Renal cortical epithelial cell (primary cell): Measurements from ENCODE around the gene GRAMD1C. TPM values are rescaled to one million over a fixed set of nuclear protein-coding genes. Genes with fewer than 3 reads are reported as not detected.

Experiments
- DNase-seq: peaks from one replicate; pipeline ENCODE4 v3.0.0-alpha.2; 2011; ENCODE audit warnings: low read depth
- total RNA-seq: library from RNA; depleted of rRNA; stranded (reverse); fragments of >200 nt; gene quantifications from 2 replicates; pipeline ENCODE4 v1.2.3, GENCODE V29; 2014

Gene GRAMD1C
- total RNA-seq, 1 donor from 2014 or later: 11.8 TPM

- no peak for DNase-seq
Measured at GRCh38 chr3:113852506-113852905, 13.9 kb downstream of the GRAMD1C start.

GRCh38 chr3:113867506-113867905 lies 28.9 kb downstream of the GRAMD1C start:
- peak; percentile 56 for DNase-seq

GRCh38 chr3:113873293-113873692 lies 34.7 kb downstream of the GRAMD1C start:
- no peak for DNase-seq

GRCh38 chr3:113873814-113874526 lies 35.4 kb downstream of the GRAMD1C start:
- DNase-seq: peak; percentile 78

- DNase-seq: no peak
Measured at GRCh38 chr3:113878403-113878802, 39.8 kb downstream of the GRAMD1C start.

- DNase-seq: no peak
Measured at GRCh38 chr3:113885050-113885449, 46.5 kb downstream of the GRAMD1C start.

GRCh38 chr3:113890256-113890900 lies 51.8 kb downstream of the GRAMD1C start:
- peak; percentile 2 for DNase-seq

GRCh38 chr3:113894927-113895326 lies 56.3 kb downstream of the GRAMD1C start:
- no peak for DNase-seq

- DNase-seq: no peak
Measured at GRCh38 chr3:113895964-113896363, 57.4 kb downstream of the GRAMD1C start.

GRCh38 chr3:113896930-113897329 lies 58.3 kb downstream of the GRAMD1C start:
- no peak for DNase-seq

- peak; percentile 52 for DNase-seq
Measured at GRCh38 chr3:113897373-113897777, 58.8 kb downstream of the GRAMD1C start.

- peak; percentile 81 for DNase-seq
Measured at GRCh38 chr3:113898892-113899291, 60.3 kb downstream of the GRAMD1C start.

- no peak for DNase-seq
Measured at GRCh38 chr3:113906568-113907140, 68.1 kb downstream of the GRAMD1C start.

GRCh38 chr3:113908133-113908532 lies 69.5 kb downstream of the GRAMD1C start:
- no peak for DNase-seq

GRCh38 chr3:113910966-113911365 lies 72.4 kb downstream of the GRAMD1C start:
- DNase-seq: no peak

- DNase-seq: peak; percentile 89
Measured at GRCh38 chr3:113912552-113913236, 74.1 kb downstream of the GRAMD1C start.

GRCh38 chr3:113914646-113915045 lies 76.1 kb downstream of the GRAMD1C start:
- DNase-seq: no peak

- no peak for DNase-seq
Measured at GRCh38 chr3:113927556-113927955, 89.0 kb downstream of the GRAMD1C start.

- DNase-seq: no peak
Measured at GRCh38 chr3:113946831-113947230, 108.2 kb downstream of the GRAMD1C start.

- peak; percentile 50 for DNase-seq
Measured at GRCh38 chr3:113947372-113948014, 108.9 kb downstream of the GRAMD1C start, which contains the start of gene ZDHHC23. Gene ZDHHC23, plus strand, starts transcription at chr3:113948013. Its CDS starts 790 bp downstream, at chr3:113948803.

GRCh38 chr3:113948015-113948917 lies 109.7 kb downstream of the GRAMD1C start:
- peak; percentile 15 for DNase-seq
